GM13977 (cell line): ENCODE results near the gene ERICH2.

Experiments
- DNase-seq: peaks from one replicate; pipeline ENCODE4 v3.0.0; 2012; ENCODE audit warnings: low spot score
- in situ Hi-C: fragments of 300-500 bp; cut with MboI; formaldehyde crosslinking; loops from one replicate; pipeline ENCODE4 v1.12.0; 2022; ENCODE audit warnings: low sequenced_read_pairs, low pct_unique_long_range_greater_than_20kb, mixed read lengths, inconsistent platforms; ENCODE audit not compliant: unreplicated experiment
- TF ChIP-seq, protein P1 (sequence below): IDR thresholded peaks from 2 replicates; pipeline ENCODE4 v1.5.1; 2012; ENCODE audit warnings: mild to moderate bottlenecking, control low read depth; ENCODE audit not compliant: insufficient read depth; ENCODE audit errors: extremely low read depth, missing control alignments

The ERICH2 gene

DNA sequence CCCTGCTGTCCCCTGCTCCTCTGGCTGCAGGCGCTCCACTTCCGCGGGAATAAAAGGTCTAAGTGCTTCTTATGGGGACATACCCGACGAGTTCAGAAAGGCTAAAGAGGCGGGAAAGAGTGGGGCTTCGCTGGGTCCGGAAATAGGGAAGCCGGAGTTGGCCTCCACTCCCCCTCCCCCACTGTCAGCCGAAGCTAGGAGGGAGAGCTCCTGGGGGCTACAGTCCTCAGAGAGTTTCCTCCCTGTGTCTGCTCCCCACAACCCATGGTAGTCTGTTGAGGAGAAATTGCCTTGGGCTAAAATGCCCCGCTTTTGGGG is 53.7 kb downstream of the ERICH2 start:
- DNase-seq, result no peak
- in situ Hi-C loops, result loop anchor here (25.0 kb wide), 1 partner anchor 587 kb away; no protein-coding TSS in a partner anchor

DNA sequence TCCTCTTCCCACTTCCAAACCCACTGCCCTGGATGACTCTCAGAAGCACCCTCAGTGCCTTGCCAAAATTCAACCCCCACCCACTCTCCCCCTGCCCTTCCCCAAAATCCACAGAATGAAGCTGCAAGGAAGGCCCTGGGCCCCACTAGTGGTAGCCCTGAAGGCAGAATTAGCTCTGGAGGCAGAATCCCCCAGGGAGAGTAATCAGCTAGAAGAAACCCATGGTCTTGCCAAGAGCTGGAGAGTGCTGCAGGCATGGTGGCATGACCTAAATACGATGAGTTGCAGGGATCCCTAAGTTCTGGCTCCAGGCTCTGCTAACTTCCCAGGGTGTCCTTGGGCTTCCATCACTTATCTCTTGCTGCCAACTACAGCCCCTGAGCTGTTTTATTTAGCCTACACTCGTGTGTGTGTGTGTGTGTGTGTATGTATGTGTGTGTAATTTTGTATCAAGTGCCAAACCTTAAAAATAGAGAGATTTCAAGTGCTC is 54.4 kb downstream of the ERICH2 start:
- TF ChIP-seq, protein P1, sequence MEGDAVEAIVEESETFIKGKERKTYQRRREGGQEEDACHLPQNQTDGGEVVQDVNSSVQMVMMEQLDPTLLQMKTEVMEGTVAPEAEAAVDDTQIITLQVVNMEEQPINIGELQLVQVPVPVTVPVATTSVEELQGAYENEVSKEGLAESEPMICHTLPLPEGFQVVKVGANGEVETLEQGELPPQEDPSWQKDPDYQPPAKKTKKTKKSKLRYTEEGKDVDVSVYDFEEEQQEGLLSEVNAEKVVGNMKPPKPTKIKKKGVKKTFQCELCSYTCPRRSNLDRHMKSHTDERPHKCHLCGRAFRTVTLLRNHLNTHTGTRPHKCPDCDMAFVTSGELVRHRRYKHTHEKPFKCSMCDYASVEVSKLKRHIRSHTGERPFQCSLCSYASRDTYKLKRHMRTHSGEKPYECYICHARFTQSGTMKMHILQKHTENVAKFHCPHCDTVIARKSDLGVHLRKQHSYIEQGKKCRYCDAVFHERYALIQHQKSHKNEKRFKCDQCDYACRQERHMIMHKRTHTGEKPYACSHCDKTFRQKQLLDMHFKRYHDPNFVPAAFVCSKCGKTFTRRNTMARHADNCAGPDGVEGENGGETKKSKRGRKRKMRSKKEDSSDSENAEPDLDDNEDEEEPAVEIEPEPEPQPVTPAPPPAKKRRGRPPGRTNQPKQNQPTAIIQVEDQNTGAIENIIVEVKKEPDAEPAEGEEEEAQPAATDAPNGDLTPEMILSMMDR, result no peak
- in situ Hi-C loops, result loop anchor here (25.0 kb wide), 1 partner anchor 587 kb away; no protein-coding TSS in a partner anchor
- DNase-seq, result no peak

More for the DNA sequence above, 53.7 kb downstream of the ERICH2 start:
- TF ChIP-seq, protein P1, result no peak

DNA sequence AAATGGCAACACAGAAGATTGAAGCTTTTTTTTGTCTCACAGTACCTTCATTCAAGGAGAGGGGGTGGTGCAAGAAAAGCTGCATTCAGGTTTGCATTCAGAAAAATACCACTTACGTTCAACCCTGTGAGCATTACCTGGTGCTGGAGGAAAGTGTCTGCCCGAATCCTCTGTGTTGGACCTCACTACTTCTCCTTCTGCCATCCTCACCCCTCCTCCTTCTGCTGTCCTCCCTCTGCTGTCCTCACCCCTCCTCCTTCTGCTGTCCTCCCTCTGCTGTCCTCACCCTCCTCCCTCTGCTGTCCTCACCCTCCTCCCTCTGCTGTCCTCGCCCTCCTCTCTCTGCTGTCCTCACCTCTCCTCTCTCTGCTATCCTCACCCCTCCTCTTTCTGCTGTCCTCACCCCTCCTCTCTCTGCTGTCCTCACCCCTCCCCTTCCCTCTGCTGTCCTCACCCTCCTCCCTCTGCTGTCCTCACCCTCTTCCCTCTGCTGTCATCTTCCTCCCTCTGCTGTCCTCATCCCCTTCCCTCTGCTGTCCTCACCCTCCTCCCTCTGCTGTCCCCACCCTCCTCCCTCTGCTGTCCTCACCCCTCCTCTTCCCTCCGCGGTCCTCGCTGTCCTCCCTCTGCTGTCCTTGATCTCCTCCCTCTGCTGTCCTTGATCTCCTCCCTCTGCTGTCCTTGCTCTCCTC is 57.8 kb downstream of the ERICH2 start:
- DNase-seq, result no peak
- TF ChIP-seq, protein P1, result no peak
- in situ Hi-C loops, result no loop called here

DNA sequence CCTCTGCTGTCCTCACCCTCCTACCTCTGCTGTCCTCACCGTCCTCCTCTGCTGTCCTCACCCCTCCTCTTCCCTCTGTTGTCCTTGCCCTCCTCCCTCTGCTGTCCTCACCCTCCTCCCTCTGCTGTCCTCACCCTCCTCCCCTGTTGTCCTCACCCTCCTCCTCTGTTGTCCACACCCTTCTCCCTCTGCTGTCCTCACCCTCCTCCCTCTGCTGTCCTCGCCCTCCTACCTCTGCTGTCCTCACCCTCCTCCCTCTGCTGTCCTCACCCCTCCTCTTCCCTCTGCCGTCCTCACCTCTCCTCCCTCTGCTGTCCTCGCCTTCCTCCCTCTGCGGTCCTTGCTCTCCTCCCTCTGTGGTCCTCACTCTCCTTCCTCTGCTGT is 58.3 kb downstream of the ERICH2 start:
- TF ChIP-seq, protein P1, result no peak
- no peak for DNase-seq
- in situ Hi-C loops, result no loop called here

DNA sequence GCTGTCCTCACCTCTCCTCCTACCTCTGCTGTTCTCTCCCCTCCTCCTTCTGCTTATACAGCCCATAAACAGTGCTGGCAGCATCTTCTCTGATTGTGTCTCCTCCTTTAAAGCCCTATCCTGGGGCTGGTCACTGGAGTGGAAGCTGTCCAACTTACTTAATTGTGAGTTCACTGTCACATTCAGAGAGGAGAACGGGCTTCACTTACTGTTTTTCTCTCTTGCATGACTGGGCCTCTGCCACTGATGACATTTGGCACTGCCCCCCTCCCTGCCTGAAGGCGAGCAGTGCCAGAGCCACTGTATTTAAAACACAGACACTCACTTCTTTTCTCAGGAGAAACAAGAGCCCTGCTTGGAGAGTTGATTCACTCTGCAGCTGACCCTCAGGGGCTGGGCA is 58.9 kb downstream of the ERICH2 start:
- TF ChIP-seq, protein P1, result no peak
- DNase-seq, result no peak
- in situ Hi-C loops, result no loop called here

DNA sequence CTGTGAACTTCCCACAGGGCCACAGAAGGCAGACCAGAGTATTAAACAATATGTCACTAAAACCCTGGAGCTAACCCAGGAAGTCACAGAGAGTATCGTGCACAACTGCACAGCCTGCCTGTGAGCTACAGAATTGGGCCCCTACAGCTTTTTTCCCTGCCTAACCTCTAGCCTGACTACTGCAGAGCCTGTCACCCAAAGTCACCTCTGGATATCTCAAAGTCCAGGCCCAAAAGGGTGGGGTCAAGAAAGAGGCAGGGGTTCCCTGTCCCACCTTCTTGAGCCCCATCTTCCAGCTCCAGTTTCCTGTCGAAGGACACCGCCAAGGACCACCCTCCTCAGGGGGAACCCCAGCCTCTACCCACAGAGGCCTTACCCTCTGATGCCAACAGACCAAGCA is 60.0 kb downstream of the ERICH2 start:
- TF ChIP-seq, protein P1, result no peak
- DNase-seq, result no peak
- in situ Hi-C loops, result no loop called here

DNA sequence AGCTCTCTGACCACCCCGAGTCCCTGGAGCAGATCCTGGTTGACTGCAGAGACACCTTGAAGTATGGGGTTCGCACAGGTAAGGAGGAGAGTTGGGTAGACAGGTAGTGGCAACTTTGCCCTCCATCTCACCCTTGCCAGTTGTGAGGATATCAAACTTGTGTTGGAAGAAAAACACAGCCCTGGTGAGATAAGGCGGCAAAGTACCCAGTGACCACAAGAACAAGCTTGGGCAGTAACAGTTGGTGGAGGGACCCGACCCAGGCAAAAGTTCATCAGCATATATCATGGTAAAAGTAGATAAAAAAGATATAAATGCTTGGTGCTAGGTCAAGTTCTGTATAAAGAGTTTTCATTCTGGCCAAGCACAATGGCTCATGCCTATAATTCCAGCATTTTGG is 60.9 kb downstream of the ERICH2 start:
- in situ Hi-C loops, result no loop called here
- TF ChIP-seq, protein P1, result no peak
- no peak for DNase-seq
